Effector memory CD8-positive, alpha-beta T cell (primary cell): ENCODE results near the gene ADGB.

Experiments
- ATAC-seq: fragments of 150-1000 bp; cut with Tn5 transposase; replicated peaks from 2 replicates; pipeline ENCODE4 v1.10.0; 2021; ENCODE audit warnings: mild to moderate bottlenecking, moderate library complexity
- DNase-seq, 3 experiments: peaks; one replicate each; pipeline ENCODE4 v3.0.0; 2021
- H3K27ac Mint-ChIP-seq, 2 donors: one replicate each; pipeline ENCODE4 v1.8.0; 2022; ENCODE audit warnings: mild to moderate bottlenecking in 2 of 2, mixed read lengths in 2 of 2, moderate library complexity in 2 of 2
- H3K27me3 Mint-ChIP-seq, 2 donors: one replicate each; pipeline ENCODE4 v1.8.0; 2022; ENCODE audit warnings: mixed read lengths in 2 of 2
- H3K36me3 Mint-ChIP-seq: one replicate; pipeline ENCODE4 v1.8.0; 2022; ENCODE audit warnings: mild to moderate bottlenecking, moderate library complexity, mixed read lengths; ENCODE audit not compliant: insufficient read depth
- H3K4me1 Mint-ChIP-seq, 2 donors: one replicate each; pipeline ENCODE4 v1.8.0; 2022; ENCODE audit warnings: low read depth in 2 of 2, mixed read lengths in 2 of 2
- H3K4me3 Mint-ChIP-seq, 2 donors: one replicate each; pipeline ENCODE4 v1.8.0; 2022; ENCODE audit warnings: mild to moderate bottlenecking in 2 of 2, mixed read lengths in 2 of 2, moderate library complexity in 2 of 2
- H3K9me3 Mint-ChIP-seq, 2 donors: one replicate each; pipeline ENCODE4 v1.8.0; 2022; ENCODE audit warnings: mixed read lengths in 2 of 2

Gene ADGB

GRCh38 chr6:146857180-146857979, 258.6 kb downstream of the ADGB start:
- peak overlapping the region in 1 of 2 donors; percentile 9 for H3K4me3 Mint-ChIP-seq
- DNase-seq (peak; percentile 61 to 63 (median 62)), ATAC-seq (peak; percentile 92)
- peaks cover 8% of the 10 kb centered on the region for H3K36me3 Mint-ChIP-seq
- no peaks in the 10 kb centered on the region for H3K27me3 Mint-ChIP-seq
- H3K9me3 Mint-ChIP-seq: peaks cover 0 to 6% of the 10 kb centered on the region in 2 donors
- no peak overlapping the region for H3K27ac Mint-ChIP-seq
- H3K4me1 Mint-ChIP-seq: peaks cover 5 to 6% of the 10 kb centered on the region in 2 donors

- H3K9me3 Mint-ChIP-seq: peaks cover 0 to under 1% of the 10 kb centered on the region in 2 donors
- DNase-seq (no peak), ATAC-seq (peak; percentile 17)
- peaks cover 6% of the 10 kb centered on the region for H3K36me3 Mint-ChIP-seq
- no peaks in the 10 kb centered on the region for H3K27me3 Mint-ChIP-seq
- peaks cover 5 to 6% of the 10 kb centered on the region in 2 donors for H3K4me1 Mint-ChIP-seq
- peak overlapping the region; percentile 17 to 28 for H3K4me3 Mint-ChIP-seq
- H3K27ac Mint-ChIP-seq: no peak overlapping the region
Observed at GRCh38 chr6:146857980-146858347, 259.2 kb downstream of the ADGB start.

GRCh38 chr6:146859206-146859605, 260.4 kb downstream of the ADGB start:
- peaks cover 4% of the 10 kb centered on the region for H3K36me3 Mint-ChIP-seq
- no peaks in the 10 kb centered on the region for H3K27me3 Mint-ChIP-seq
- ATAC-seq: no peak
- no peak for DNase-seq
- no peak overlapping the region for H3K27ac Mint-ChIP-seq
- H3K4me3 Mint-ChIP-seq: no peak overlapping the region
- H3K9me3 Mint-ChIP-seq: no peaks in the 10 kb centered on the region
- H3K4me1 Mint-ChIP-seq: peaks cover 5 to 6% of the 10 kb centered on the region in 2 donors

GRCh38 chr6:146859795-146860495, 261.2 kb downstream of the ADGB start:
- Mint-ChIP-seq H3K36me3 (peaks cover 4% of the 10 kb centered on the region), H3K4me1 (peaks cover 5 to 6% of the 10 kb centered on the region in 2 donors), H3K4me3 (no peak overlapping the region), H3K9me3 (no peaks in the 10 kb centered on the region), H3K27me3 (no peaks in the 10 kb centered on the region), H3K27ac (no peak overlapping the region)
- ATAC-seq (no peak), DNase-seq (no peak)

GRCh38 chr6:146860583-146860982, 261.8 kb downstream of the ADGB start:
- no peak for DNase-seq
- Mint-ChIP-seq H3K27me3 (no peaks in the 10 kb centered on the region), H3K4me3 (no peak overlapping the region), H3K9me3 (no peaks in the 10 kb centered on the region), H3K36me3 (peaks cover 4% of the 10 kb centered on the region), H3K27ac (no peak overlapping the region), H3K4me1 (peaks cover 5 to 6% of the 10 kb centered on the region in 2 donors)
- ATAC-seq: no peak

GRCh38 chr6:146861029-146861563, 262.3 kb downstream of the ADGB start:
- H3K36me3 Mint-ChIP-seq: peaks cover 4% of the 10 kb centered on the region
- no peaks in the 10 kb centered on the region for H3K9me3 Mint-ChIP-seq
- ATAC-seq: no peak
- no peaks in the 10 kb centered on the region for H3K27me3 Mint-ChIP-seq
- DNase-seq: no peak
- no peak overlapping the region for H3K27ac Mint-ChIP-seq
- no peak overlapping the region for H3K4me3 Mint-ChIP-seq
- peaks cover 5 to 6% of the 10 kb centered on the region in 2 donors for H3K4me1 Mint-ChIP-seq

GRCh38 chr6:146861716-146862115, 262.9 kb downstream of the ADGB start:
- Mint-ChIP-seq H3K27me3 (no peaks in the 10 kb centered on the region), H3K9me3 (no peaks in the 10 kb centered on the region), H3K4me1 (peaks cover 5 to 6% of the 10 kb centered on the region in 2 donors), H3K27ac (no peak overlapping the region), H3K4me3 (no peak overlapping the region), H3K36me3 (peaks cover 4% of the 10 kb centered on the region)
- ATAC-seq: no peak
- DNase-seq: no peak

- Mint-ChIP-seq H3K27ac (no peak overlapping the region), H3K36me3 (peaks cover 2% of the 10 kb centered on the region), H3K4me1 (peaks cover 4 to 5% of the 10 kb centered on the region in 2 donors), H3K27me3 (no peaks in the 10 kb centered on the region), H3K4me3 (no peak overlapping the region), H3K9me3 (no peaks in the 10 kb centered on the region)
- ATAC-seq (no peak), DNase-seq (no peak)
Observed at GRCh38 chr6:146862508-146862919, 263.7 kb downstream of the ADGB start.

GRCh38 chr6:146864300-146864699, 265.5 kb downstream of the ADGB start:
- Mint-ChIP-seq H3K4me3 (no peak overlapping the region), H3K27ac (no peak overlapping the region), H3K27me3 (peaks cover 7 to 10% of the 10 kb centered on the region in 2 donors), H3K4me1 (no peaks in the 10 kb centered on the region), H3K36me3 (no peaks in the 10 kb centered on the region), H3K9me3 (no peaks in the 10 kb centered on the region)
- ATAC-seq (no peak), DNase-seq (no peak)

- Mint-ChIP-seq H3K9me3 (no peaks in the 10 kb centered on the region), H3K4me1 (no peaks in the 10 kb centered on the region), H3K36me3 (no peaks in the 10 kb centered on the region), H3K27me3 (peaks cover 10 to 12% of the 10 kb centered on the region in 2 donors), H3K4me3 (no peak overlapping the region), H3K27ac (no peak overlapping the region)
- ATAC-seq (no peak), DNase-seq (no peak)
Observed at GRCh38 chr6:146864885-146865284, 266.1 kb downstream of the ADGB start.
